H1 (cell line): ENCODE measurements around the gene SLC9C1. TPM values are rescaled to one million over a fixed set of nuclear protein-coding genes. Genes with fewer than 3 reads are reported as not detected.

Source experiments
- CREB1 ChIP-seq: IDR thresholded peaks from 2 replicates; pipeline ENCODE4 v1.6.1; 2012; ENCODE audit warnings: inconsistent platforms
- CTBP2 ChIP-seq: IDR thresholded peaks from 2 replicates; pipeline ENCODE4 v1.7.0; 2011; ENCODE audit warnings: borderline replicate concordance, mild to moderate bottlenecking, moderate library complexity, mixed read lengths, low read length; ENCODE audit not compliant: insufficient read depth, insufficient read length
- EZH2 ChIP-seq: fragments of 200-600 bp; sonication (generic); IDR thresholded peaks from 2 replicates; pipeline ENCODE4 v1.7.1; 2012; ENCODE audit warnings: low read depth, mild to moderate bottlenecking, moderate library complexity, low read length, inconsistent platforms; ENCODE audit not compliant: severe bottlenecking
- HDAC6 ChIP-seq: IDR thresholded peaks from one replicate; pipeline ENCODE4 v1.7.1; 2012; ENCODE audit warnings: low read depth, mild to moderate bottlenecking, inconsistent platforms, low read length, moderate library complexity
- JUN ChIP-seq: IDR thresholded peaks from 2 replicates; pipeline ENCODE4 v1.6.1; 2011; ENCODE audit warnings: low read depth, mild to moderate bottlenecking, improper control_type of control experiment, low read length
- RFX5 ChIP-seq: IDR thresholded peaks from 2 replicates; pipeline ENCODE4 v1.6.1; 2011; ENCODE audit warnings: low read depth, low read length, improper control_type of control experiment, borderline replicate concordance
- YY1 ChIP-seq: IDR thresholded peaks from 2 replicates; pipeline ENCODE4 v1.6.1; 2011; ENCODE audit warnings: low read depth, mild to moderate bottlenecking, low read length
- polyA plus RNA-seq, 7 experiments: library from polyadenylated mRNA; depleted of rRNA in 3 of 7; stranded (reverse) in 5 of 7; unstranded in 2 of 7; fragments of >200 nt in 5 of 7; fragments of 200-250 nt in 2 of 7; gene quantifications; 1 replicate in 5 of 7; 2 replicates in 1 of 7; 4 replicates in 1 of 7; pipeline versions ENCODE4 v1.2.1 to v1.2.3, GENCODE V29; 2011 to 2013; ENCODE audit warnings: missing spikeins in 2 of 7, mixed read lengths in 2 of 7
- total RNA-seq: library from RNA; stranded (reverse); fragmentation: NEBNext Ultra II Directional; extraction: Animal tissue kit (Norgen Biotek cat#: 25700); gene quantifications from 2 replicates; pipeline ENCODE4 v1.2.1, GENCODE V29; 2021

Gene SLC9C1
- total and polyA plus RNA-seq, 2 of the 8 experiments (the other 6 are each of a cell fraction or from before 2014, with no cell fraction given): 0.15 to 0.24 TPM

- no peak for TF ChIP-seq RFX5
- no peak for TF ChIP-seq EZH2
- no peak for TF ChIP-seq JUN
- TF ChIP-seq CREB1: no peak
- TF ChIP-seq YY1: no peak
- no peak for TF ChIP-seq HDAC6
- TF ChIP-seq CTBP2: no peak
These were observed 178.8 kb downstream of the SLC9C1 start (continued) for GRCh38 chr3:112115161-112115739.
